Measurements from ENCODE around the gene TTC7B. TPM values are rescaled to one million over a fixed set of nuclear protein-coding genes. Genes with fewer than 3 reads are reported as not detected.

The TTC7B gene
- polyA plus RNA-seq, 1 donor (not counting 4 experiments of a cell fraction or from before 2014, with no cell fraction given), result 21.4 TPM

- no peak overlapping the region for H3K4me2 ChIP-seq (ENCODE audit: control insufficient read depth, extremely low read depth, insufficient read depth, low read depth, low read length)
- no peak for FAIRE-seq
- H3K4me1 ChIP-seq (ENCODE audit: control insufficient read depth, extremely low read depth, insufficient read depth, low read length), result peaks cover 27% of the 10 kb centered on the region
- H3K4me3 ChIP-seq (ENCODE audit: control insufficient read depth in 2 of 3, extremely low read depth in 1 of 3, insufficient read depth in 2 of 3, low read depth in 1 of 3, low read length in 3 of 3), result no peak overlapping the region
- DNase-seq (ENCODE audit: low read depth, low spot score), result no peak
- H4K20me1 ChIP-seq (ENCODE audit: control insufficient read depth, extremely low read depth, insufficient read depth, low read length), result no peaks in the 10 kb centered on the region
- H3K9ac ChIP-seq (ENCODE audit: control insufficient read depth, extremely low read depth, insufficient read depth, low read length), result no peak overlapping the region
- no peak overlapping the region for H2AFZ ChIP-seq (ENCODE audit: control insufficient read depth, low read length)
- peaks cover 2% of the 10 kb centered on the region for H3K9me1 ChIP-seq (ENCODE audit: control insufficient read depth, extremely low read depth, insufficient read depth, low read length)
- TF ChIP-seq EZH2 (IDR thresholded peaks at IDR 0.05; ENCODE audit: low read length), result no peak
- TF ChIP-seq CTCF (optimal IDR thresholded peaks at IDR 0.05 in 1 of 3, IDR thresholded peaks at IDR 0.05 in 1 of 3, conservative IDR thresholded peaks at IDR 0.05 in 1 of 3; ENCODE audit: extremely low read depth in 1 of 3, insufficient read depth in 2 of 3, low read length in 3 of 3), result no peak
- H3K9me3 ChIP-seq (ENCODE audit: control insufficient read depth, low read depth, low read length), result no peaks in the 10 kb centered on the region
- H3K27ac ChIP-seq (ENCODE audit: control insufficient read depth, insufficient read depth, low read length), result no peak overlapping the region
- dilution Hi-C loops (cut with MboI; ENCODE audit: extremely low pct_ligation_motif_present, low sequenced_read_pairs), result no loop called here
- no peaks in the 10 kb centered on the region for H3K27me3 ChIP-seq (ENCODE audit: control insufficient read depth, extremely low read depth, insufficient read depth, low read length)
- no peaks in the 10 kb centered on the region for H3K36me3 ChIP-seq (ENCODE audit: control insufficient read depth in 2 of 2, extremely low read depth in 1 of 2, insufficient read depth in 2 of 2, low read length in 2 of 2)
- no peaks in the 10 kb centered on the region for H3K79me2 ChIP-seq (ENCODE audit: control insufficient read depth, insufficient read depth, low read length)
These were observed 195.0 kb downstream of the TTC7B start for GRCh38 chr14:90621201-90621600.

DNA sequence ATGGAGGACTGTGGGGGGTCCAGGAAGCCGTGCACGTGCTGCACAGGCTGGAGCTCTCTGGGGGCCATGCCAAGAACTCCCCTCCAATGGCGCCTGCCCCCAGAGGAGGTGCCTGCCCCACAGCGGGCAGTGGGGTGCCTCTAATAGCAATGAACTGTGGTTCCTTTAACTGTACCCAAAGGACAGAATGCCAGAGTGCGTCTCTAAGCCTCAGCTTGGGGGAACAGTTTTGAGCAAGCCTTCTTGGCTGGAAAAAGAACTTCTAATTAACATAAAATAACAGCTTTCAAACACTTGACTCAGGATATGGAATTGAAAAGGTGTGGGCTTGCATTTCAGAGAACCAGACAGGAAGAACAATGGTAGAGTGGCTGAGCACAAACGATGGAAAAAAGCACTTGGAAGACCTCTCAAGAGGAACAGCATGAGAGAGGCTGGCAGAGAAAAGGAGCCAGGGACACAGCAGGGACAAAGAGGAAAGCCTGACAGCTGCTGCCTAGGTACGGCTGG is 195.6 kb downstream of the TTC7B start:
- DNase-seq (ENCODE audit: low read depth, low spot score) (no peak), FAIRE-seq (no peak)
- no peak overlapping the region for H3K4me3 ChIP-seq (ENCODE audit: control insufficient read depth in 2 of 3, extremely low read depth in 1 of 3, insufficient read depth in 2 of 3, low read depth in 1 of 3, low read length in 3 of 3)
- H3K9me3 ChIP-seq (ENCODE audit: control insufficient read depth, low read depth, low read length), result no peaks in the 10 kb centered on the region
- TF ChIP-seq EZH2 (IDR thresholded peaks at IDR 0.05; ENCODE audit: low read length) (no peak), CTCF (optimal IDR thresholded peaks at IDR 0.05 in 1 of 3, IDR thresholded peaks at IDR 0.05 in 1 of 3, conservative IDR thresholded peaks at IDR 0.05 in 1 of 3; ENCODE audit: extremely low read depth in 1 of 3, insufficient read depth in 2 of 3, low read length in 3 of 3) (no peak)
- no peaks in the 10 kb centered on the region for H4K20me1 ChIP-seq (ENCODE audit: control insufficient read depth, extremely low read depth, insufficient read depth, low read length)
- H3K9ac ChIP-seq (ENCODE audit: control insufficient read depth, extremely low read depth, insufficient read depth, low read length), result no peak overlapping the region
- H3K4me1 ChIP-seq (ENCODE audit: control insufficient read depth, extremely low read depth, insufficient read depth, low read length), result peaks cover 27% of the 10 kb centered on the region
- H3K9me1 ChIP-seq (ENCODE audit: control insufficient read depth, extremely low read depth, insufficient read depth, low read length), result peaks cover 2% of the 10 kb centered on the region
- no peaks in the 10 kb centered on the region for H3K27me3 ChIP-seq (ENCODE audit: control insufficient read depth, extremely low read depth, insufficient read depth, low read length)
- no peak overlapping the region for H3K27ac ChIP-seq (ENCODE audit: control insufficient read depth, insufficient read depth, low read length)
- dilution Hi-C loops (cut with MboI; ENCODE audit: extremely low pct_ligation_motif_present, low sequenced_read_pairs), result no loop called here
- H3K36me3 ChIP-seq (ENCODE audit: control insufficient read depth in 2 of 2, extremely low read depth in 1 of 2, insufficient read depth in 2 of 2, low read length in 2 of 2), result no peaks in the 10 kb centered on the region
- H3K79me2 ChIP-seq (ENCODE audit: control insufficient read depth, insufficient read depth, low read length), result no peaks in the 10 kb centered on the region
- H2AFZ ChIP-seq (ENCODE audit: control insufficient read depth, low read length), result no peak overlapping the region
- no peak overlapping the region for H3K4me2 ChIP-seq (ENCODE audit: control insufficient read depth, extremely low read depth, insufficient read depth, low read depth, low read length)

Measured in keratinocyte (primary cell).